ENCODE measurements around the gene POLD3. TPM values are rescaled to one million over a fixed set of nuclear protein-coding genes. Genes with fewer than 3 reads are reported as not detected.
"Not testable (repeated sequence)": the region's sequence is repeated elsewhere in the genome, so short reads cannot be mapped to it uniquely, and the experiment has no call there.

Gene POLD3
- total RNA-seq, 4 donors from 2014 or later, result 9.0 to 21.9 (median 12.8) TPM

GRCh38 chr11:74654976-74655375 is 62.6 kb downstream of the POLD3 start:
- Histone ChIP-seq H3K36me3 (peaks cover 0 to 4% (median 0%) of the 10 kb centered on the region in 3 donors), H3K4me3 (no peak overlapping the region), H3K27me3 (no peaks in the 10 kb centered on the region), H3K4me1 (no peaks in the 10 kb centered on the region), H3K9me3 (no peaks in the 10 kb centered on the region), H3K27ac (no peak overlapping the region)
- TF ChIP-seq CTCF (IDR thresholded peaks at IDR 0.05), result no peak
- no peak for TF ChIP-seq POLR2A (IDR thresholded peaks at IDR 0.05)
- TF ChIP-seq EP300 (IDR thresholded peaks at IDR 0.05), result no peak
- no peak for DNase-seq (ENCODE audit: low spot score in 2 of 2)
- WGBS, 2 donors, result 95 to 96% methylated on average over 5 of the region's 5 CpGs

- not testable (repeated sequence) for H3K4me1 ChIP-seq; H3K27ac ChIP-seq; DNase-seq (ENCODE audit: low spot score in 2 of 2); H3K4me3 ChIP-seq; H3K27me3 ChIP-seq; H3K9me3 ChIP-seq
- 67 to 86% methylated on average over 3 to 4 of the region's 4 CpGs for WGBS, 2 donors
- H3K36me3 ChIP-seq, result peaks cover 0 to 17% (median 0%) of the 10 kb centered on the region in 3 donors
Measured at GRCh38 chr11:74659124-74659523, 66.7 kb downstream of the POLD3 start.

GRCh38 chr11:74662487-74663103 is 70.2 kb downstream of the POLD3 start:
- no peak overlapping the region for H3K27ac ChIP-seq
- no peaks in the 10 kb centered on the region for H3K4me1 ChIP-seq
- no peak for TF ChIP-seq POLR2A (IDR thresholded peaks at IDR 0.05)
- H3K9me3 ChIP-seq, result peaks cover 0 to 6% (median 0%) of the 10 kb centered on the region in 4 donors
- H3K27me3 ChIP-seq, result no peaks in the 10 kb centered on the region
- no peak overlapping the region for H3K4me3 ChIP-seq
- no peak for DNase-seq (ENCODE audit: low spot score in 2 of 2)
- WGBS, 2 donors, result 93% methylated on average over 4 of the region's 4 CpGs
- peaks cover 0 to 17% (median 0%) of the 10 kb centered on the region in 3 donors for H3K36me3 ChIP-seq

GRCh38 chr11:74663315-74663714 is 70.9 kb downstream of the POLD3 start:
- DNase-seq (ENCODE audit: low spot score in 2 of 2), result no peak

GRCh38 chr11:74669211-74670160 is 77.1 kb downstream of the POLD3 start:
- no peak overlapping the region for H3K4me3 ChIP-seq
- WGBS, 2 donors, result 72 to 74% methylated on average over 15 to 16 of the region's 17 CpGs
- H3K4me1 ChIP-seq, result peaks cover 0 to 16% (median 6%) of the 10 kb centered on the region in 4 donors
- no peaks in the 10 kb centered on the region for H3K36me3 ChIP-seq
- DNase-seq (ENCODE audit: low spot score in 2 of 2), result no peak
- no peaks in the 10 kb centered on the region for H3K9me3 ChIP-seq
- TF ChIP-seq POLR2A (IDR thresholded peaks at IDR 0.05), result no peak
- no peak for TF ChIP-seq CTCF (IDR thresholded peaks at IDR 0.05)
- TF ChIP-seq EP300 (IDR thresholded peaks at IDR 0.05), result no peak
- no peak overlapping the region for H3K27ac ChIP-seq
- no peaks in the 10 kb centered on the region for H3K27me3 ChIP-seq

More at GRCh38 chr11:74663315-74663714, 70.9 kb downstream of the POLD3 start:
- TF ChIP-seq POLR2A (IDR thresholded peaks at IDR 0.05), result no peak
- TF ChIP-seq EP300 (IDR thresholded peaks at IDR 0.05), result no peak
- no peak for TF ChIP-seq CTCF (IDR thresholded peaks at IDR 0.05)
- Histone ChIP-seq H3K36me3 (peaks cover 0 to 17% (median 0%) of the 10 kb centered on the region in 3 donors), H3K4me1 (no peaks in the 10 kb centered on the region), H3K4me3 (no peak overlapping the region), H3K9me3 (peaks cover 0 to 6% (median 0%) of the 10 kb centered on the region in 4 donors), H3K27ac (no peak overlapping the region), H3K27me3 (no peaks in the 10 kb centered on the region)
- WGBS, 2 donors, result 47 to 49% methylated on average over 1 of the region's 1 CpG

- H3K9me3 ChIP-seq, result no peaks in the 10 kb centered on the region
- no peak overlapping the region for H3K27ac ChIP-seq
- H3K27me3 ChIP-seq, result no peaks in the 10 kb centered on the region
- WGBS, 2 donors, result 82 to 84% methylated on average over 7 of the region's 7 CpGs
- peaks cover 0 to 16% (median 6%) of the 10 kb centered on the region in 4 donors for H3K4me1 ChIP-seq
- no peak overlapping the region for H3K4me3 ChIP-seq
- TF ChIP-seq POLR2A (IDR thresholded peaks at IDR 0.05) (no peak), EP300 (IDR thresholded peaks at IDR 0.05) (no peak), CTCF (IDR thresholded peaks at IDR 0.05) (no peak)
- H3K36me3 ChIP-seq, result no peaks in the 10 kb centered on the region
- no peak for DNase-seq (ENCODE audit: low spot score in 2 of 2)
Measured at GRCh38 chr11:74670171-74670570, 77.8 kb downstream of the POLD3 start.

Data from tibial nerve (tissue), 4 donors.